Esophagus muscularis mucosa (tissue), 4 donors: ENCODE measurements around the gene KATNB1. TPM values are rescaled to one million over a fixed set of nuclear protein-coding genes. Genes with fewer than 3 reads are reported as not detected.

Source experiments
- DNase-seq: peaks from one replicate; pipeline ENCODE4 v3.0.0-alpha.2; 2017; ENCODE audit errors: extremely low spot score
- H3K27ac ChIP-seq, 4 donors: fragments of 200-600 bp; sonication (generic); replicated peaks in 1 of 4; 1 replicate in 3 of 4; 2 replicates in 1 of 4; pipeline ENCODE4 v1.5.1; 2016 to 2019; ENCODE audit warnings: mild to moderate bottlenecking in 1 of 4
- H3K27me3 ChIP-seq, 4 donors: fragments of 200-600 bp; sonication (generic); one replicate each; pipeline versions ENCODE4 v1.5.1 to v1.6.0; 2016 to 2019
- H3K36me3 ChIP-seq, 4 donors: fragments of 200-600 bp; sonication (generic); one replicate each; pipeline ENCODE4 v1.5.1; 2016 to 2019
- H3K4me1 ChIP-seq, 4 donors: fragments of 200-600 bp; sonication (generic); one replicate each; pipeline ENCODE4 v1.5.1; 2016 to 2019
- H3K4me3 ChIP-seq, 4 donors: fragments of 200-600 bp; sonication (generic); 1 replicate in 2 of 4; 2 replicates in 2 of 4; pipeline ENCODE4 v1.5.1; 2016 to 2019; ENCODE audit warnings: mild to moderate bottlenecking in 4 of 4, moderate library complexity in 1 of 4
- H3K9me3 ChIP-seq, 4 donors: fragments of 200-600 bp; sonication (generic); 1 replicate in 3 of 4; 2 replicates in 1 of 4; pipeline ENCODE4 v1.5.1; 2016 to 2019
- CTCF ChIP-seq, 3 experiments: fragments of 200-600 bp in 2 of 3; fragments of 450-650 bp in 1 of 3; sonication (generic) in 2 of 3; IDR thresholded peaks; one replicate each; pipeline ENCODE4 v1.5.1; 2017 to 2019; ENCODE audit warnings: antibody characterized with exemption in 3 of 3, mild to moderate bottlenecking in 2 of 3, moderate library complexity in 1 of 3
- EP300 ChIP-seq: sonication (generic); formaldehyde crosslinking; IDR thresholded peaks from one replicate; pipeline ENCODE4 v1.6.1; 2017; ENCODE audit warnings: antibody characterized with exemption
- POLR2A ChIP-seq: fragments of 450-650 bp; IDR thresholded peaks from one replicate; pipeline ENCODE4 v1.6.1; 2017; ENCODE audit warnings: antibody characterized with exemption, moderate library complexity, mild to moderate bottlenecking, low read depth
- POLR2AphosphoS5 ChIP-seq, 2 donors: sonication (generic); formaldehyde crosslinking; IDR thresholded peaks; one replicate each; pipeline ENCODE4 v1.6.1; 2017; ENCODE audit warnings: antibody characterized with exemption in 2 of 2
- WGBS: methylation state at CpG from one replicate; pipeline ENCODE4 v1.1.5; 2018; 5-methylcytosine and 5-hydroxymethylcytosine counted together
- intact Hi-C: fragments of 100-400 bp; cut with DNase I; formaldehyde crosslinking; loops from one replicate; pipeline ENCODE4 v1.15.1; 2023
- total RNA-seq, 4 donors: library from RNA; depleted of rRNA; stranded (reverse); fragments of >200 nt; gene quantifications; one replicate each; pipeline versions ENCODE4 v1.1.0 to v1.2.1, GENCODE V29; 2016

The KATNB1 gene
- total RNA-seq, 4 donors from 2014 or later, result 10.4 to 16.9 (median 15.3) TPM

GRCh38 chr16:57783116-57783515 is 47.5 kb downstream of the KATNB1 start:
- intact Hi-C loops, result no loop called here
- DNase-seq, result no peak
- H3K27me3 ChIP-seq, result no peaks in the 10 kb centered on the region
- H3K9me3 ChIP-seq, result no peaks in the 10 kb centered on the region
- TF ChIP-seq EP300 (no peak), POLR2A (no peak), POLR2AphosphoS5 (IDR thresholded peaks at IDR 0.05) (no peak), CTCF (IDR thresholded peaks at IDR 0.05) (no peak)
- peaks cover 22 to 26% (median 23%) of the 10 kb centered on the region in 4 donors for H3K4me1 ChIP-seq
- WGBS, result 85% methylated on average over 4 of the region's 4 CpGs
- peaks cover 6 to 59% (median 46%) of the 10 kb centered on the region in 4 donors for H3K36me3 ChIP-seq
- H3K4me3 ChIP-seq, result no peak overlapping the region
- H3K27ac ChIP-seq, result no peak overlapping the region

- 97% methylated on average over 5 of the region's 8 CpGs for WGBS
- peaks cover 22 to 32% (median 29%) of the 10 kb centered on the region in 4 donors for H3K4me1 ChIP-seq
- H3K36me3 ChIP-seq, result peaks cover 6 to 62% (median 49%) of the 10 kb centered on the region in 4 donors
These were observed 48.3 kb downstream of the KATNB1 start for GRCh38 chr16:57783883-57784282.

GRCh38 chr16:57784334-57784733 is 48.8 kb downstream of the KATNB1 start:
- intact Hi-C loops, result no loop called here
- Histone ChIP-seq H3K4me3 (no peak overlapping the region), H3K27ac (no peak overlapping the region), H3K27me3 (no peaks in the 10 kb centered on the region), H3K9me3 (no peaks in the 10 kb centered on the region), H3K4me1 (peaks cover 22 to 35% (median 30%) of the 10 kb centered on the region in 4 donors), H3K36me3 (peaks cover 6 to 62% (median 51%) of the 10 kb centered on the region in 4 donors)
- DNase-seq, result no peak
- 94% methylated on average over 7 of the region's 7 CpGs for WGBS
- TF ChIP-seq CTCF (IDR thresholded peaks at IDR 0.05), result no peak
- no peak for TF ChIP-seq POLR2AphosphoS5 (IDR thresholded peaks at IDR 0.05)
- no peak for TF ChIP-seq EP300
- TF ChIP-seq POLR2A, result no peak

More at GRCh38 chr16:57783883-57784282, 48.3 kb downstream of the KATNB1 start:
- TF ChIP-seq CTCF (IDR thresholded peaks at IDR 0.05) (no peak), POLR2AphosphoS5 (IDR thresholded peaks at IDR 0.05) (no peak), POLR2A (no peak), EP300 (no peak)
- Histone ChIP-seq H3K27ac (no peak overlapping the region), H3K9me3 (no peaks in the 10 kb centered on the region), H3K4me3 (no peak overlapping the region), H3K27me3 (no peaks in the 10 kb centered on the region)
- intact Hi-C loops, result no loop called here
- no peak for DNase-seq

- Histone ChIP-seq H3K27ac (no peak overlapping the region), H3K36me3 (peaks cover 6 to 70% (median 53%) of the 10 kb centered on the region in 4 donors), H3K27me3 (no peaks in the 10 kb centered on the region), H3K9me3 (no peaks in the 10 kb centered on the region), H3K4me3 (no peak overlapping the region), H3K4me1 (peaks cover 22 to 35% (median 30%) of the 10 kb centered on the region in 4 donors)
- 94% methylated on average over 3 of the region's 10 CpGs for WGBS
- no peak for TF ChIP-seq CTCF (IDR thresholded peaks at IDR 0.05)
- no peak for TF ChIP-seq EP300
- no peak for DNase-seq
- intact Hi-C loops, result no loop called here
These were observed 49.8 kb downstream of the KATNB1 start for GRCh38 chr16:57785385-57785784.

GRCh38 chr16:57785924-57786323 is 50.4 kb downstream of the KATNB1 start:
- peaks cover 6 to 72% (median 55%) of the 10 kb centered on the region in 4 donors for H3K36me3 ChIP-seq
- intact Hi-C loops, result no loop called here
- 87% methylated on average over 8 of the region's 8 CpGs for WGBS
- no peak for DNase-seq
- H3K9me3 ChIP-seq, result no peaks in the 10 kb centered on the region
- H3K4me3 ChIP-seq, result no peak overlapping the region
- TF ChIP-seq EP300, result no peak
- TF ChIP-seq POLR2A, result no peak
- TF ChIP-seq POLR2AphosphoS5 (IDR thresholded peaks at IDR 0.05), result no peak
- no peak for TF ChIP-seq CTCF (IDR thresholded peaks at IDR 0.05)
- H3K4me1 ChIP-seq, result peaks cover 25 to 40% (median 30%) of the 10 kb centered on the region in 4 donors
- H3K27me3 ChIP-seq, result no peaks in the 10 kb centered on the region
- peak overlapping the region in 2 of 4 donors; percentile 29 to 68 for H3K27ac ChIP-seq
